ENCODE results near the gene BBS2. TPM values are rescaled to one million over a fixed set of nuclear protein-coding genes. Genes with fewer than 3 reads are reported as not detected.

Gene BBS2
- total RNA-seq, 1 donor from 2014 or later, result 40.7 TPM

GRCh38 chr16:56479469-56479868 lies 40.4 kb downstream of the BBS2 start:
- Mint-ChIP-seq H3K27me3 (ENCODE audit: unreplicated experiment) (peaks cover 3% of the 10 kb centered on the region), H3K9me3 (ENCODE audit: unreplicated experiment) (no peaks in the 10 kb centered on the region), H3K4me1 (ENCODE audit: low read depth, unreplicated experiment) (peaks cover 2% of the 10 kb centered on the region), H3K27ac (ENCODE audit: unreplicated experiment) (no peak overlapping the region), H3K36me3 (ENCODE audit: unreplicated experiment) (no peaks in the 10 kb centered on the region), H3K4me3 (ENCODE audit: unreplicated experiment) (no peak overlapping the region)
- no peak for DNase-seq
- TF ChIP-seq CTCF (IDR thresholded peaks at IDR 0.05; ENCODE audit: partially characterized antibody, unreplicated experiment), result no peak

- Mint-ChIP-seq H3K27me3 (ENCODE audit: unreplicated experiment) (peaks cover 3% of the 10 kb centered on the region), H3K4me3 (ENCODE audit: unreplicated experiment) (no peak overlapping the region), H3K4me1 (ENCODE audit: low read depth, unreplicated experiment) (peaks cover 2% of the 10 kb centered on the region), H3K27ac (ENCODE audit: unreplicated experiment) (no peak overlapping the region), H3K36me3 (ENCODE audit: unreplicated experiment) (no peaks in the 10 kb centered on the region), H3K9me3 (ENCODE audit: unreplicated experiment) (no peaks in the 10 kb centered on the region)
- no peak for TF ChIP-seq CTCF (IDR thresholded peaks at IDR 0.05; ENCODE audit: partially characterized antibody, unreplicated experiment)
- DNase-seq, result no peak
Measured at GRCh38 chr16:56478281-56479049, 41.4 kb downstream of the BBS2 start.

- DNase-seq, result no peak
- TF ChIP-seq CTCF (IDR thresholded peaks at IDR 0.05; ENCODE audit: partially characterized antibody, unreplicated experiment), result no peak
- H3K36me3 Mint-ChIP-seq (ENCODE audit: unreplicated experiment), result no peaks in the 10 kb centered on the region
- H3K27ac Mint-ChIP-seq (ENCODE audit: unreplicated experiment), result no peak overlapping the region
- H3K27me3 Mint-ChIP-seq (ENCODE audit: unreplicated experiment), result peaks cover 3% of the 10 kb centered on the region
- H3K4me1 Mint-ChIP-seq (ENCODE audit: low read depth, unreplicated experiment), result peaks cover 2% of the 10 kb centered on the region
- no peaks in the 10 kb centered on the region for H3K9me3 Mint-ChIP-seq (ENCODE audit: unreplicated experiment)
- H3K4me3 Mint-ChIP-seq (ENCODE audit: unreplicated experiment), result no peak overlapping the region
Measured at GRCh38 chr16:56477096-56477878, 42.5 kb downstream of the BBS2 start.

GRCh38 chr16:56475201-56475600 lies 44.6 kb downstream of the BBS2 start:
- no peaks in the 10 kb centered on the region for H3K9me3 Mint-ChIP-seq (ENCODE audit: unreplicated experiment)
- peaks cover 4% of the 10 kb centered on the region for H3K36me3 Mint-ChIP-seq (ENCODE audit: unreplicated experiment)
- H3K4me1 Mint-ChIP-seq (ENCODE audit: low read depth, unreplicated experiment), result no peaks in the 10 kb centered on the region

More at GRCh38 chr16:56475201-56475600, 44.6 kb downstream of the BBS2 start:
- Mint-ChIP-seq H3K27ac (ENCODE audit: unreplicated experiment) (no peak overlapping the region), H3K27me3 (ENCODE audit: unreplicated experiment) (peaks cover 1% of the 10 kb centered on the region), H3K4me3 (ENCODE audit: unreplicated experiment) (no peak overlapping the region)
- DNase-seq, result no peak
- no peak for TF ChIP-seq CTCF (IDR thresholded peaks at IDR 0.05; ENCODE audit: partially characterized antibody, unreplicated experiment)
